CD4-positive, alpha-beta T cell treated with Interleukin-2 at 100 ng/mL for 4 hours (primary cell): ENCODE results near the gene EN1.
A peak's percentile ranks its signal among the peaks of the same experiment; 100 is the strongest.

Source experiments
- DNase-seq: peaks from one replicate; pipeline ENCODE4 v3.0.0-alpha.2; 2020; ENCODE audit warnings: low spot score

EN1 gene

GRCh38 chr2:118855451-118856279, 8.2 kb upstream of the EN1 start:
- DNase-seq = peak; percentile 77

- no peak for DNase-seq
These were observed 7.3 kb upstream of the EN1 start for GRCh38 chr2:118854507-118855345.

DNA sequence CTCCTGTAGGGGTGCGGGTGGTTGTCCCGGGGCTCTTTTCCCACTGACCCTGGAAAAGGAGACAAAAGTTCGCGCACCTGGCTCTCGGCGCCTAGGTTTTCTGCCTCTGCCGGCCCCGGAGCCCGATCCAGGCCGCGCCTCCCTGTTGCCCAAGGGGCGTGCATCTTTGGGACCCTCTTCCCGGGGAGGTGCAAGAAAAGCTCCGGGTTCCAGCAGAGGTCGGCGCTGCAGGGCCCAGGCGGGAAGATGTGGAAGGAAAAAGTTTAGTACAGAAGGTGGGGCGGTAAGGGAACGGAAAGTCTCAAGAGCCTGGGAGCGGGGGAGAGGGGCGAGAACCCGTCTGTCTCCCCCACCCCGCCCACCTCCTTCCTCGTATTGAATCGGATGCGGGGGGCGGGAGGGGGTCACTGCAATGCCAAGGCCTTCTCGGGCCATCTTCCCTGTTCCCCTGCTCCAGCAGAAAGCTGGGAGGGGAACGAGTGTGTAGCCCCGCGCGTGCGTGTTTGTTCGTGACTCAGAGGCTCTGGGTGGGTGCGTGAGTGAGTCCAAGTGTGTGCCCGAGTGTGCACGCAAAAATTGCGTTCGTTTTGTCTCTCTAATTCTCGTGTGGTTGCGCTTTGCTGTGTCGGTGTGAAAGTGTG, 6.3 kb upstream of the EN1 start:
- no peak for DNase-seq

DNA sequence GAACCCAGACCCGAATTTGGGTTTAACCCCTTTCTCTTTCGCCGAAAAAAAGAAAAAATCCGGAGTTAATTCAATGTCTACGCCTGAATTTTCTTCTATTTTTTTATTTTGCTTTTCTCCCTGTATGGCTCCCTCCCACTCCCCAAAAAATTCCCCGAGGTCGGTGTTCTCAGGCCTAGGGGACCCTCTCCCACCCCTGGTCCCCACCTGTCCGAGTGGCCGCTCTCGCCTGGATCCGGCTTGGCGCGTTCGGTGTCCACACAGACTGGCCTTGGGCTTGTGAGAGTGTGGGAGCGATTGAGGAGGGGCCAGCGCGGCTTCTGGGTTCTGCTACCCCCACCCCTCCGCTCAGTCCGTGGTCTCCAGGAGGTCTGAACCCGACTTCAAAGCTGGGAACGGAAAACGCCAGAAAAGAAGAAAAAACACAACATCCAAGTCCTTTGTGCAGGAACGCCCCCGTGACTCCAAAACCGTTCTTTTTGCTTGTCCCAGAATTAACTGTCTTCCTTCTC, 5.7 kb upstream of the EN1 start:
- DNase-seq = no peak

GRCh38 chr2:118852605-118853128, 5.2 kb upstream of the EN1 start:
- DNase-seq = no peak

GRCh38 chr2:118851650-118852049, 4.2 kb upstream of the EN1 start:
- DNase-seq = no peak

- no peak for DNase-seq
These were observed 3.5 kb upstream of the EN1 start for GRCh38 chr2:118850901-118851415.

DNA sequence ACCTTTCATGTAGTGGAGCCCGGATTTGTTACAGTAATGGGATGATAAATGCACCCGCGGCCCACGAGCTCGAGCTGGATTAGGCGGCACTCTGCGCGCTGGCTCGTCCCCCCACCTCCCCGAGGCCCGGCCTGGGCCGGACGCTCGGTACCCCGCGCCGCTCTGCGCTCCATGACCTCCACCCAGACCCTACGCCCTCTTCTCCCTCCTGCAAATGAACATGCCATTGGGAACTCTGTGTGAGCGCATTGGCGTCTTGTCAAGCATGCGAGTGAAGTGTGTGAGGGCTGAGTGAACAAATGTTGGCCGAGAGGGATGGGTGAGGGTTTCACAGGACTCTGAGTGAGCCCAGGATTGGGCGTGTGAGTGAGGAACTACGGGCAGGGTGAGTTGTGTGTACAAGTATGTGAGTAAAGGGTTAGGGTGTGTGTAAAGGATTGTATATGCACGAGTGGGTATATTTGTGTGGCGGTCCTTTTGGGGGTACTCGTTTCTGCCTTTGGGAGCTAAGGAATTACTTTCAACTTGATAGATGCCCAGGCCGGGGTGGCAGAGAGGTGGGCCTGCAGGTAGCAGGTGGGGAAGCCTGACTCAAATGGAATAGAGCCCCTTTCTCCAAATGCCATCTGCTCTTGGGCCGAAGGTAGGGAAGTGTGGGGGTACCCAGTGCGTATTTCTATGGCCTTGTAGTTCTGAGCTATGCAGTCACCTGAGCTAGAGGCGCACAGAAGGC, 2.9 kb upstream of the EN1 start:
- DNase-seq = no peak

DNA sequence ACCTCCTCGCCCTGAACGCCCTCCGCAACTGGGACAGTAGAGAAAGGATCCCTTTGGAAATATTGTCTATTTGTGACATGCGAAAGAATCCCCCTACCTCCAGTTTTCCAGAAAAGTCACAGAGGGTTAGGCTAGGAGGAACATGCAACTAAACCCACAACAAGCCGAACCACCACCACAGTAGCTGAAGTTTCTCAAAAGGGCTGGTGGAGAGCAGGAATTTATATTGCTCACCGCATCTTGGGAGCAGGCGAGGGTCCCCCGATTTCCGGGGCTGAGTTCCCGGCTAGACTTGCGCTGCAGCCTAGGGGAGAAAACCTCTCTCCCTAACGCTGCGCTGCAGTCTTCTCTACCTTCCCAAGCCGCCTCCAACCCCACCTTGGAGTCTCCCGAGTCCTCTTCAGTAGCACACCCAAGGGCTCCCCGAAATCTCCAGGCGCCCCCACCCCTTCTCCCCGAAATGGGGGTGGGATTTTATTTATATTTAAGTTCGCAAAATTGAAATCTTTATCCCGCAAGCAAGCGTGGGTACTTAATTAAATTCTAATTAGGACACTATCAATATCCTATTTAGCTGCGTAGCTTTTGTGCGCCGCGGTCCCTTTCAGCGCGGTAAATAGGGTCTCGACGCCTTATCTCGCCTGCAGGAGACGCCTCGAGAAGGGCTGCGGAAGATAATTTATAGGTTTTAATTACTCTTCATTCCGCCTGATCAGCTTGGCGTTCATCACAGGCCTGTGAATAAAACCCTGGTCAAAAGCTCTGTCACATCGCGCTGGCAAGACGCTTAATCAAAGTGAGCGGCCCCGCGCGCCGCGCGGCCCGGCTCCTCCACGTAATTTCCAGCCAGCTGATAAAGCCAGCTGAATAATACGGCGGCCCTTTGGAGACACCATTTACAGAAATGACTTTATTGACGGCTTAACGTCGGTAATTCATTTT, 2.0 kb upstream of the EN1 start:
- no peak for DNase-seq

GRCh38 chr2:118848381-118849225, 1.2 kb upstream of the EN1 start:
- no peak for DNase-seq

GRCh38 chr2:118847762-118848172, 319 bp upstream of the EN1 start:
- DNase-seq = no peak

- no peak for DNase-seq
These were observed 951 bp downstream of the EN1 start for GRCh38 chr2:118846442-118846952.

DNA sequence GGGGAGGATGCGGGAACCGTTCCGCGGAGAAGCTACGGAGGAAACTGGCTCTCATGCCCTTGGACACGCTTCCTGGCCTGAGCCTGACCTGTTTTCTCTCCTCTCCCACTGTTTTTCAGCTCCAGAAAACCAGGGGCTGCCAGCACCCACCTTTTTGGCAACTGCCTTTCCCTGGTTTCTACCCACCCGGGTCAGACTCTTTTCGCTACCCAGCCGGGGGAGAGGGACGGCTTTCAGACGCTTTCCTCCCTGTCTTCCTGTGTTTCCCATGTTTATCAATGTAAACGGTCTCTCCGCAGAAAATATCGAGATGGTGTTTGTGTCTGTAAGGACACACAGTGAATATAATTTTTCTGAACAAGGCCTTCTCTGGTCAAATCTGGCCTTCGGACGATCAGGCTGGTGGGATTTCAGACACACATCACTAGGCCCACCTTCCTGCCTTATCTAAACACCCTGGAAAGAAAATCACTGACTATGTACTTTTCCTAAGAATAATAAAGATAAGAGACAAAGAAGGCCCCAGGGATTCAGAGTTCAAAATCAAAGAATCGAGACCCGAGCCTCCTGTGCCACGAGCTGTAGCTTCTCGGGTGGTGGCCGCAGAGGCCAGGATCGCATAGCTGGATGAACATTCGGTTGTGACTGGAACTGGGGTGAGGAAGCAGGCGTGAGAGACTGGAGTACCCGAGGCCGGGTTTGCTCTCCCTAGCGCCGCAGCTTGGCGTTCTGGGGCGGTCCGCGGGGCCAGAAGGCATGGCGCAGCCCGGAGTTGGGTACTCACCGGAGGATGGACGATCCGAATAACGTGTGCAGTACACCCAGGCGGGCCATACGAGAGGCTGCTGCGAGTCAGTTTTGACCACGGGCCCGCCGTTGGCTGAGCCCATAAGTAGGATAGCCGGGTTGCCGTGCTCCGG, 1.7 kb downstream of the EN1 start:
- no peak for DNase-seq

- DNase-seq = no peak
These were observed 2.4 kb downstream of the EN1 start for GRCh38 chr2:118845005-118845521.

- DNase-seq = no peak
These were observed 3.0 kb downstream of the EN1 start for GRCh38 chr2:118844261-118845004.

DNA sequence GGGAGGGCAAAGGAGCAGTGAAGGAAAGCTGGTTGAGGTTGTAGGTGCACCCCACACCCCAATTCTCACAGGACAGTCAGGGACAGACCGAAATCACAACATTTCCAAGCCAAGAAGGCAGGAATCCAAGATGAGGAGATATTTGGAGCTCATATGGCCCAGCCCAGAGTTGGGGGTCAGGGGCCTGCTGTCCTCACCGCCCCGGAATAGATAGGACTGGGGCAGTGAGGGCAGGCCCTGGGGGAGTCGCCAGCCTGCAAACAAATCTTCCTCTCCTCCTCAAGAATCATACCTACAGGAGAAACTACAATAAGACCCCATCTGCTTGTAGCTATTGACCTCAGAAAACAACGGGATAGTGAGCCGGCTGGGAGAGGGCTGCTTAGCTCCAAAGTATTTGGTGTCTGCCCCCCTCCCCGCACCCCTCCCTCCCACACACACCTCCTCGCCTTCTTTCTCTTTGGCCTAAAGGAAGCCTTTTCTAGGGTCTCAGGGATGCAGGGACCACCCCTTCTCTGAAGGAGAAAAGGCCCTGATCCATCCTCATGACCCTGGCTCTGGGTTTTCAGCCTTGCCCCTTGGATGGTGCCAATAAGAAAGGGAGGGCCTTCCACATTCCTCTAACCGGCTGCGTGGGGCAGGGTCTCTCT, 3.8 kb downstream of the EN1 start:
- DNase-seq = no peak
